NCI-H187 treated with DMSO at 0.1 percent for 48 hours (cell line): ENCODE results near the gene PAX7.

Experiments used
- DNase-seq: peaks from one replicate; lab custom pipeline; 2025; lab: John Stamatoyannopoulos, UW

PAX7 gene

GRCh38 chr1:18641005-18641941, 10.6 kb downstream of the PAX7 start:
- no peak for DNase-seq

DNA sequence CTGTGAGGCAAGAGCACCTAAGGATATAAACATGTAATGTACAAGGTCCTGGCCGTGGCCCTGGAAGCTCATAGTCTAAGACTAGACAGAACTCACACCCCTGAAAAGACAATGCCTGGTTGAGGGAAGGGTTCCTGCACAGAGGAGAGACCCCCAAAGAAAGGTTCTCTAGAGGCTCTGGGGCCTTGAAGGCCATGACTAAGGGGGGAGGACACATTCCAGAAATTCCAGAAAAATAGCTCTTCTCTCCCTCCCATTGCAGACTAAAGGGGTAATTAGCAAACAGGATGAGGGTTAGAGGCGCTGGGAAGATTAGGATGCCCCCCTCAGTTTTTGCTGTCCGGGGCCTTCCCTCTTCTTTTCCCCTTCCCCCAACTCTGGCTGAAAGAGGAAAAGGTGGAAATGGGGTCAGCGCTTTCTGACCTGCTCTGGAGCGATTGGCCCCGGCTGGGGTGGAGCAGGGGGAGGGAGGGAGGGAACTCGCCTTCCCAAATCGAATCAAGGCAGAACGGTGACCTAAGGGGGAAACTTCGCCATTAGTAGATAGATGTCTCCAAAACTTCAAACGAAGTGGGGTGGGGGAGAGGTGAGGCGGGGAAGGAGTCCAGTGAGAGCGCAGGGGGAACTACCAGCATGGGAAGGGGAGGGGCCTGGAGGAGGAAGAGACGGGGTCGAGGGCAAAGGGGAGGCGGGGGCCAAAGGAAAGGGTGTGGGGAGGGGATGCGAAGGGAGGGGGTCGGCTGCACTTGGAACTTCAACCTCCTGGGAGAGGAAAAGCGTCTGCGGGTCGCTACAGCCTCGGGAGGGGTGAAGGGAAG, 11.8 kb downstream of the PAX7 start:
- DNase-seq = no peak

DNA sequence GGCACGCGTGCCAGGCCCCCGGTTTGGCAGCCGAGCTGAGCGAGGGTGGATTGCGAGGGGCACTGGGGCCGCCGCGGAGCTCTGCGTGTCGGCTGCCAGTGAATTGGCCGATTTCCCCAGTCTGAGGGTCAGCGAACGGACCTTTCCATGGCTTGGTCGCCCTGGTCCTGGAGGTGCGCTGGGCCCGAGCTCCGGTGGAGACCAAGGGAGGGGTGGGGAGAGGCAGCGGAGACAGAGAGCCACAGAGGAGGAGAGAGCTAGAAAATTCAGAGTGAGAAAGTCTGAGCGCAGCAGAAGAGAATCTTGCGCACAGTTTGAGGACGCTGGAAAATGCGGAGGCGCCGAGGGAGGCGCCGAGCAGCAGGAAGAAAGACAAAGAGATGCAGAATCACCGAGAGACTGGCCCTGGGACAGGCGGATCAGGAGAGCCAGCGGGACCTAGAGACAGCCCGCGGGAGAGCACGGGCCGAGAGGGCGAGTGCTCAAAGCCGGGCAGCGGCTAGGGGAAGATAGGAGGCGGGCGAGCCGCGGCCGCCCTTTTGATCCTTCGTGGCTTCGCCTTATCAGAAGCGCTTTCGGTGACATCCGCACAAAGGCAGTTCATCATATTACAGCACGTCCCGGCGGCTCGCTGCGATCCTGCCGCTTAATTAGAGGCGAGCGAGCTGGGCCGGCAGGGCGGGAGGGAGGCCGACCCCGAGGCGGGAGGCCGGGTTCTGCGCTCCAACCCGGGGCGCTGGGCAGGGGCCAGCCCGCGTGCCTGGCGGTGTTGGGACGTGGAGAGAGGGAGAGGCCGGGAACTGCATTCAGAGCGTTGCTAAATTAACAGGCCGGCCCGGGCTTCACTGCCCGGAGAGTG, 12.7 kb downstream of the PAX7 start:
- no peak for DNase-seq

GRCh38 chr1:18644013-18644399, 13.4 kb downstream of the PAX7 start:
- DNase-seq = no peak

GRCh38 chr1:18644446-18644845, 13.8 kb downstream of the PAX7 start:
- no peak for DNase-seq

DNA sequence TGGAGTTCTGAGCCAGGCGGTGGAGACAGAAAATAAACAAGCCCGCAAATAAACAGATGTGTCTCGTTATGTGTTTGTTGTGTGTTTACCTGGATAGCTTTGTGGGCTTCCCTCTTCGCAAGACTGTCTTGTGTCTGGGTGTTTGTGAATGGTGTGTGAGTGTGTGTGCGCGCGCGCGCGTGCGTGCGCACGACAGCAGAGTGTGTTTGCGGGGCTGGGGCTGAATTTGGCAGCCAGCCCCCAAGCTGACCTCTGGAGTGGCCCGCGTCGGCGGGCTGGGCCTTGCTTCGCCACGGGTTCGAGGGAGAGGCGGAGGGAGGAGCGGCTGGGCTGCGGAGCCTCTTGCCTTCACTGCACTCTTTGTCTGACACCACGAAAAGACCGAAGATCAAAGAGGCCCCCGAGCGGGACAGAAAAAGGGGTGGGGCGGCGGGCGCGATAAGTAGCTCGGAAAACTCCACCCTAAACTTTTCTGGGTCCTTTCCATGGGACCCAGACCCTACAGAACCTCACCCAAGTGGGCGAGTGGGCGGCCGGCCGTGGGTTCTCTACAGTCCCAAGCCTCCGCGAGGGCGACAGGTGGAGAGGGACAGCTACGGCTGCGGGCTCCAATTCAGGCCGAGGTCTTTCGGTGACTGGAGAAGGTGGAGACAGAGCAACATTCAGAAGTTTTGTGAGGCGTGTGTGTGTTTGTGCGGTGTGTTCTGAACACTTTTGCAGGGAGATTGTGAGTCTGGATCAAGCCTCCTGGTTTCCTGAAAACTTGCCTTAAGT, 14.5 kb downstream of the PAX7 start:
- DNase-seq = no peak

DNA sequence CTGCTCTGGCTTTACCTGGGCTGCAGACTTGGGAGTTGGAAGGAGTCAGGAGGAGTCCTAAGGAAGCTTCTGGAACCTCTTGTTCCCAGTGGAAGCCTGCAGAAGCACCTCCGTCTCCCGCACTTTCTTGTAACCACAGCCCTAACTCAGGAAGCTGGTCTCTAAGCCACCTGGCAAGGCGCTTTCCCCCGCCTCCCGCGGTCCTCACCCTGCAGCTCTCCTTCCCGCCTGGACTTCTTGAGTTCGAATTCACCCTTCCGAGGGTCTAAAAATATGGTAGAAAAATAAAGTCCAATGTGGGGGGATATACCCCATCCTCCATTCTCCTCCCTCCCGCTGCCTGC, 15.1 kb downstream of the PAX7 start:
- DNase-seq = no peak

GRCh38 chr1:18646091-18646785, 15.6 kb downstream of the PAX7 start:
- no peak for DNase-seq

- no peak for DNase-seq
Observed at GRCh38 chr1:18646786-18647410, 16.3 kb downstream of the PAX7 start.

DNA sequence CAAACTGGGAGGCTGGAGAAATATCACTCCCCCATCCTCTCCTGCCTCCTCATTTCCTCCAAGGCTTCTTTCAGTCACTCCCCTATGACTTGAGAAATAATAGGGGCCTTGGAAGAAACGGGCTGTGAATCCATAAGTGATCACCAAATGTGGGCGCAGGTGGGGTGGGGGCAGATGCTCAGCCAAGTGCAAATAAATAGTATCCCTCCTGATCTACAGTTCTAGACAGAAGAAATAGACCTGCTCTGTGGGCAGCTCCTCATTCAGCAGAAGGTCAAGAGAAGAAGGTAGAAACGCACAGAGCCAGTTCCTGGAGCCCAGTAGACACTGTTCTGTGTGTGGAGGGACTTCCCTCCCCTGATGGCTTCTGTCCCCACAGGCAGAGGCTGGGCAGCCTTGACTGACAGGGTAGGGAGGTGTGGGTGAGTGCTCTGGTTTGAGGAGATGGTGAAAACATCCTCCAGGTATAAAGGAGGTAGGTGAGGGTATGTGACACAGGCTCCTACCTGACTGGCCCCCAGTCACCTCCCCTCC, 17.1 kb downstream of the PAX7 start:
- DNase-seq = no peak

- no peak for DNase-seq
Observed at GRCh38 chr1:18649693-18650370, 19.2 kb downstream of the PAX7 start.

DNA sequence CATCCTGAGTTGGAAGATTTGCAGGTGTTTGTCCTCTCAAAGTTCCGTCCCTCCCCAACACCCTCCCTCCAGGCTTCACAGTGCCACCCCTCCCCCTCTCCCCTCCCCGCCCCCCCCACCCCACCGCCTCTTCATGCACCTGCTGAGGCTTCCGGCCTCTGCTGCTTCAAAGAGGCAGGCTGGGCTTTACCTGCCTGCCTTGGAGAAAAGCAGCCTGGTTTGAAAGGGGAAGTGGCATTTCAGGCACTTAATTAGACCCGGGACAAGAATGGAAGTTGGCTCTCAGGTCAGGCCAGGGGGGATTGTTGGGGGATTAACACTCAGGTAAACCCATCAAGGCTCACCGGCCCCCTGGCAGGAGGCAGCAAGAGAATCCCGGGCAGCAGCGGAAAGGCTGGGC, 21.1 kb downstream of the PAX7 start:
- DNase-seq = no peak

DNA sequence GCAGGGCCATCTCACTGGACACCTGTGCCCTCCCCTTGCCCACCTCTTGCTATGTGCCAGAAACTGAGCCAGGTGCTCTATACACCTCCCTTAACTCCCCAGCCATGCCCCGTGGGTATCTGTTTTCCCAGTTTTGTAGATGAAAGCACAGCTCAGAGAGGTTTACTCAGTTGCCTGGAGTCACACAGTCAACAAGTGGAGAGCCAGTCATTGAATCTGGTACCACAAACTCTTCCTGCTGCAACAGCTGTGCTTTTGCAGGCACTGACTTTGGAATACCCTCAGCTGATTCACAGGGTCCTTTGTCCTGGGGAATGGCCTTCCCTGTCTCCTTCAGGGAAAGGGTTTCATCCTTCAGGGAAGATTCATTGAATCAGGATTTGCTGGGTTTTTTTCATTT, 22.1 kb downstream of the PAX7 start:
- DNase-seq = no peak

- no peak for DNase-seq
Observed at GRCh38 chr1:18653367-18653766, 22.7 kb downstream of the PAX7 start.

- DNase-seq = no peak
Observed at GRCh38 chr1:18653916-18654315, 23.3 kb downstream of the PAX7 start.

GRCh38 chr1:18654599-18654998, 24.0 kb downstream of the PAX7 start:
- no peak for DNase-seq

DNA sequence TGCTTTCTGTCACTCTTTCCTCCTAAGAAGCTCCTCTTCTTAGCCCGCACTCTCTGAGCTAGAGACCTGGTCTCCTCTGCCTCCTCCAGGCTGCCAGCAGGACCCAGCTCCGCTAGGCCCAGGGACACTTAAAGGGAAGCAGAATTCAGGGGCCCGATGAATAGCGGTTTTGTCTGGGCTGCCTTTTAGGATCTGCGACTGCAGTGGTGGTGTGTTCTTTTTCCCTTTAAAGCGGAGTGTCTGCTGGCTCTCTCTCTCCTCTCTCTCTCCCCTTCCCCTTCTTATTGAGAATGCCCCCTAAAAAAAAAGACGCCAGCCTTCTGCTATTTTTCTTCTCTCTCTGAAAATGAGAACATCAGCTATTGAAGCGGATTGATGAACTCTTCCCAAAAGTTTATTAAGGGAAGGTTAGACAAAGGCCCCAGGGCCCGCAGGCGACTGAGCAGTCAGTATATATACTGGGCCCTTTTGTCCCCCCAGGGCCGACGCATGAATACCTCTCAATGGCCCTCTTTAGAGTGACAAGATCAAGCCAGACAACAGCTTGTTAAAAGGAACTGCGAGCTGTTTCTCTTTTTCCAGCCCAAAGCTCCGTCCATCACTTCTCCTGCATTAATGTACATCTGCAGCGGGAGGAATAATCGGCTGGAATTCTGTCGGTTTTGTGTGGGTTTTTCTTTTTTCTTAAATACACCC, 27.0 kb downstream of the PAX7 start:
- DNase-seq = no peak

- no peak for DNase-seq
Observed at GRCh38 chr1:18658831-18659230, 28.2 kb downstream of the PAX7 start.
